ENCODE measurements around the gene MOB3C. TPM values are rescaled to one million over a fixed set of nuclear protein-coding genes. Genes with fewer than 3 reads are reported as not detected.

The MOB3C gene
- total RNA-seq, 1 donor from 2014 or later = 8.4 TPM

GRCh38 chr1:46563341-46563740 lies 53.3 kb downstream of the MOB3C start:
- H3K27me3 ChIP-seq (ENCODE audit: control insufficient read depth, insufficient read depth, low read length) = no peaks in the 10 kb centered on the region
- DNase-seq (ENCODE audit: low read depth) = no peak
- H3K36me3 ChIP-seq (ENCODE audit: control insufficient read depth, insufficient read depth, low read length) = peaks cover 36% of the 10 kb centered on the region
- no peak for FAIRE-seq
- no peak overlapping the region for H3K4me3 ChIP-seq (ENCODE audit: low read depth, low read length)
- TF ChIP-seq CTCF (IDR thresholded peaks at IDR 0.05; ENCODE audit: insufficient read depth, low read length, severe bottlenecking) = no peak

GRCh38 chr1:46562498-46562897 lies 54.1 kb downstream of the MOB3C start:
- Histone ChIP-seq H3K36me3 (ENCODE audit: control insufficient read depth, insufficient read depth, low read length) (peaks cover 34% of the 10 kb centered on the region), H3K27me3 (ENCODE audit: control insufficient read depth, insufficient read depth, low read length) (no peaks in the 10 kb centered on the region), H3K4me3 (ENCODE audit: low read depth, low read length) (no peak overlapping the region)
- no peak for TF ChIP-seq CTCF (IDR thresholded peaks at IDR 0.05; ENCODE audit: insufficient read depth, low read length, severe bottlenecking)
- FAIRE-seq (no peak), DNase-seq (ENCODE audit: low read depth) (no peak)

GRCh38 chr1:46558966-46559365 lies 57.6 kb downstream of the MOB3C start:
- TF ChIP-seq CTCF (IDR thresholded peaks at IDR 0.05; ENCODE audit: insufficient read depth, low read length, severe bottlenecking) = no peak
- Histone ChIP-seq H3K36me3 (ENCODE audit: control insufficient read depth, insufficient read depth, low read length) (peaks cover 21% of the 10 kb centered on the region), H3K4me3 (ENCODE audit: low read depth, low read length) (no peak overlapping the region), H3K27me3 (ENCODE audit: control insufficient read depth, insufficient read depth, low read length) (no peaks in the 10 kb centered on the region)
- no peak for FAIRE-seq
- DNase-seq (ENCODE audit: low read depth) = no peak

- no peak overlapping the region for H3K4me3 ChIP-seq (ENCODE audit: low read depth, low read length)
- no peak for FAIRE-seq
- no peaks in the 10 kb centered on the region for H3K27me3 ChIP-seq (ENCODE audit: control insufficient read depth, insufficient read depth, low read length)
- DNase-seq (ENCODE audit: low read depth) = no peak
- TF ChIP-seq CTCF (IDR thresholded peaks at IDR 0.05; ENCODE audit: insufficient read depth, low read length, severe bottlenecking) = no peak
- H3K36me3 ChIP-seq (ENCODE audit: control insufficient read depth, insufficient read depth, low read length) = peaks cover 20% of the 10 kb centered on the region
These were observed 58.3 kb downstream of the MOB3C start for GRCh38 chr1:46558141-46558963.

Other genes with a start within 250 kb of the MOB3C start
- 10.2 and 10.5 TPM in 2 replicates for gene FAAH, start 222.5 kb downstream of the MOB3C start, total RNA-seq
- not detected in 2 replicates for gene DMBX1, start 127.0 kb downstream of the MOB3C start, total RNA-seq
- not detected in 2 replicates for gene KNCN, start 65.2 kb downstream of the MOB3C start, total RNA-seq
- gene MKNK1, start 12.5 kb downstream of the MOB3C start, total RNA-seq = 16.8 and 21.8 TPM in 2 replicates
- gene ATPAF1, start 51.6 kb upstream of the MOB3C start, total RNA-seq = 29.2 and 33.5 TPM in 2 replicates
- gene TEX38, start 55.0 kb upstream of the MOB3C start, total RNA-seq = not detected in 2 replicates
- 32.4 and 38.3 TPM in 2 replicates for gene EFCAB14, start 102.3 kb upstream of the MOB3C start, total RNA-seq
- gene CYP4B1, start 182.2 kb upstream of the MOB3C start, total RNA-seq = 3.6 TPM in 1 of 2 replicates, not detected in the other